Hepatocyte (in vitro differentiated cells): Measurements from ENCODE around the gene STAC3. TPM values are rescaled to one million over a fixed set of nuclear protein-coding genes. Genes with fewer than 3 reads are reported as not detected.
A peak's percentile ranks its signal among the peaks of the same experiment; 100 is the strongest.

Source experiments
- DNase-seq: peaks from one replicate; pipeline ENCODE4 v3.0.0-alpha.2; 2016; ENCODE audit warnings: low spot score
- H2AFZ ChIP-seq: fragments of 200-600 bp; sonication (generic); 2 replicates; pipeline ENCODE4 v1.6.0; 2016; ENCODE audit warnings: antibody characterized with exemption, mild to moderate bottlenecking
- H3K27ac ChIP-seq: fragments of 200-600 bp; sonication (generic); 2 replicates; pipeline ENCODE4 v1.5.1; 2016; ENCODE audit warnings: mild to moderate bottlenecking
- H3K27me3 ChIP-seq: fragments of 200-600 bp; sonication (generic); 2 replicates; pipeline ENCODE4 v1.6.1; 2016
- H3K36me3 ChIP-seq: fragments of 200-600 bp; sonication (generic); replicated peaks from 2 replicates; pipeline ENCODE4 v1.5.1; 2016; ENCODE audit warnings: low read depth; ENCODE audit not compliant: insufficient read depth
- H3K4me1 ChIP-seq: fragments of 200-600 bp; sonication (generic); 2 replicates; pipeline ENCODE4 v1.5.1; 2016; ENCODE audit warnings: mild to moderate bottlenecking, moderate library complexity; ENCODE audit not compliant: insufficient read depth
- H3K4me2 ChIP-seq: fragments of 200-600 bp; sonication (generic); 2 replicates; pipeline ENCODE4 v1.6.0; 2016
- H3K4me3 ChIP-seq: fragments of 200-600 bp; sonication (generic); 2 replicates; pipeline ENCODE4 v1.5.1; 2016; ENCODE audit warnings: mild to moderate bottlenecking
- H3K79me2 ChIP-seq: fragments of 200-600 bp; sonication (generic); 2 replicates; pipeline ENCODE4 v1.6.0; 2017; ENCODE audit warnings: mild to moderate bottlenecking
- H3K9me2 ChIP-seq: fragments of 200-600 bp; sonication (generic); replicated peaks from 2 replicates; pipeline ENCODE4 v1.6.0; 2017; ENCODE audit warnings: mild to moderate bottlenecking; ENCODE audit not compliant: insufficient read depth
- H3K9me3 ChIP-seq: fragments of 200-600 bp; sonication (generic); 2 replicates; pipeline ENCODE4 v1.5.1; 2016; ENCODE audit warnings: low read depth, mild to moderate bottlenecking
- H4K20me1 ChIP-seq: fragments of 200-600 bp; sonication (generic); 2 replicates; pipeline ENCODE4 v1.6.0; 2016; ENCODE audit warnings: mild to moderate bottlenecking; ENCODE audit not compliant: insufficient read depth, poor library complexity, severe bottlenecking
- EZH2 ChIP-seq: fragments of 200-600 bp; sonication (generic); IDR thresholded peaks from 2 replicates; pipeline ENCODE4 v1.6.1; 2016; ENCODE audit warnings: antibody characterized with exemption, mild to moderate bottlenecking, borderline replicate concordance
- EZH2phosphoT487 ChIP-seq: fragments of 200-600 bp; sonication (generic); IDR thresholded peaks from one replicate; pipeline ENCODE4 v1.6.1; 2018; ENCODE audit warnings: antibody characterized with exemption, mild to moderate bottlenecking, low read depth, moderate library complexity; ENCODE audit not compliant: unreplicated experiment, severe bottlenecking
- WGBS: methylation state at CpG from one replicate; pipeline ENCODE4 v1.1.6; 2016; ENCODE audit warnings: low lambda C conversion rate; ENCODE audit errors: missing lambda C conversion rate; 5-methylcytosine and 5-hydroxymethylcytosine counted together
- polyA plus RNA-seq: library from polyadenylated mRNA; unstranded; fragments of >200 nt; fragmentation: Nextera tagmentation; extraction: Ambion mirVana; gene quantifications from 2 replicates; pipeline ENCODE4 v1.2.1, GENCODE V29; 2016
- total RNA-seq: library from RNA; depleted of rRNA; stranded (reverse); fragments of >200 nt; gene quantifications from 2 replicates; pipeline ENCODE4 v1.2.3, GENCODE V29; 2014
- TF ChIP-seq, protein P1 (sequence below): fragments of 200-600 bp; sonication (generic); IDR thresholded peaks from 2 replicates; pipeline ENCODE4 v1.5.1; 2016; ENCODE audit warnings: antibody characterized with exemption, mild to moderate bottlenecking; ENCODE audit not compliant: poor library complexity

The STAC3 gene
- total and polyA plus RNA-seq, 2 experiments from 2014 or later = 0.23 to 0.83 TPM

- Histone ChIP-seq H3K27me3 (peaks cover 38% of the 10 kb centered on the region), H3K9me2 (no peaks in the 10 kb centered on the region), H4K20me1 (peaks cover 5% of the 10 kb centered on the region), H3K4me3 (no peak overlapping the region), H3K9me3 (no peaks in the 10 kb centered on the region), H3K36me3 (no peaks in the 10 kb centered on the region), H3K4me1 (peaks cover 44% of the 10 kb centered on the region), H3K79me2 (no peaks in the 10 kb centered on the region), H2AFZ (no peak overlapping the region), H3K27ac (no peak overlapping the region), H3K4me2 (no peak overlapping the region)
- no peak for TF ChIP-seq EZH2phosphoT487
- TF ChIP-seq, protein P1, sequence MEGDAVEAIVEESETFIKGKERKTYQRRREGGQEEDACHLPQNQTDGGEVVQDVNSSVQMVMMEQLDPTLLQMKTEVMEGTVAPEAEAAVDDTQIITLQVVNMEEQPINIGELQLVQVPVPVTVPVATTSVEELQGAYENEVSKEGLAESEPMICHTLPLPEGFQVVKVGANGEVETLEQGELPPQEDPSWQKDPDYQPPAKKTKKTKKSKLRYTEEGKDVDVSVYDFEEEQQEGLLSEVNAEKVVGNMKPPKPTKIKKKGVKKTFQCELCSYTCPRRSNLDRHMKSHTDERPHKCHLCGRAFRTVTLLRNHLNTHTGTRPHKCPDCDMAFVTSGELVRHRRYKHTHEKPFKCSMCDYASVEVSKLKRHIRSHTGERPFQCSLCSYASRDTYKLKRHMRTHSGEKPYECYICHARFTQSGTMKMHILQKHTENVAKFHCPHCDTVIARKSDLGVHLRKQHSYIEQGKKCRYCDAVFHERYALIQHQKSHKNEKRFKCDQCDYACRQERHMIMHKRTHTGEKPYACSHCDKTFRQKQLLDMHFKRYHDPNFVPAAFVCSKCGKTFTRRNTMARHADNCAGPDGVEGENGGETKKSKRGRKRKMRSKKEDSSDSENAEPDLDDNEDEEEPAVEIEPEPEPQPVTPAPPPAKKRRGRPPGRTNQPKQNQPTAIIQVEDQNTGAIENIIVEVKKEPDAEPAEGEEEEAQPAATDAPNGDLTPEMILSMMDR = no peak
- no peak for TF ChIP-seq EZH2
- DNase-seq = no peak
- WGBS = 78% methylated on average over 6 of the region's 6 CpGs
Measured at GRCh38 chr12:57244312-57244696, 6.7 kb downstream of the STAC3 start.

DNA sequence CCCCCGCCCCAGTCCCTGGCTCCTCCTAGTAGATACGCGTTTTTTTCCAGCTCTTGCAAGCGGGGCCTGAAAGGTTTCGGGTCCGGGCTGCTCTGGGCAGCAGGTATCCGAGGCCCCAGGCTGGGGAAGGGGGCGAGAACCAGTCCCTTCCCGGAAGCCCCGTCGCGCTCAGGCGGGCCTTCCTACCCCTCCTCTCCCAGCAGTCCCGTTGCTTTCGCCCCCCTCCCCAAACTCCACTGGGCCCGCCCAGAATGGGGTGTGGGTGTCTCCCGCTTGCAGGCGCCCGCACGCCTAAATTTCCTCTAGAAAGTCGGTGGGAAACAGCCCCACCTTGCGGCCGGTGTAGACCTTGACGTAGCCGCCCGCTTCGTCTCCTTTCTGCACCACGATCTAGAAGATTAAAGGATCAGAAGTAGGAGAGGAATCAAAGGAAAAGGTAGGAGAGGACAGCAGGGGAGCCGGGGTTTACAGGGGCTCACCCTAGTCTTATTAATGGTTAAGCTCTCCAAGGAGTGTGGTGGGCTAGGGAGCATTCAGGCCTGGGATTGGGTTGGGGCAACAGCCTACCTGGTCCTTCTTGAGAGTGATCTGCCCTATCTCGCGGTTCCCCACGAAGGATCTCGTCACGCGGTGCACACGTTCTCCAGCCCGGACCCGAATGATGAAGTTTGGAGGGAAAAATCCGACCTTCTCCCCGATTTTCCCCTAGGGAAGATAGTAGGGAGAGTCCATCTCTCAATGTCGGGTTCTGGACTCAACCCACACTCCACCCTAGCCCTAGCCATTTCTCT, 7.3 kb downstream of the STAC3 start:
- no peak overlapping the region for H3K27ac ChIP-seq
- H3K36me3 ChIP-seq = no peaks in the 10 kb centered on the region
- H4K20me1 ChIP-seq = peaks cover 5% of the 10 kb centered on the region
- no peaks in the 10 kb centered on the region for H3K9me2 ChIP-seq
- peak overlapping the region; percentile 100 for H3K4me2 ChIP-seq
- peak overlapping the region; percentile 71 for H3K4me3 ChIP-seq
- H3K4me1 ChIP-seq = peaks cover 48% of the 10 kb centered on the region
- no peaks in the 10 kb centered on the region for H3K79me2 ChIP-seq
- H3K27me3 ChIP-seq = peaks cover 42% of the 10 kb centered on the region
- 21% methylated on average over 39 of the region's 41 CpGs for WGBS
- no peaks in the 10 kb centered on the region for H3K9me3 ChIP-seq
- no peak for TF ChIP-seq EZH2phosphoT487
- TF ChIP-seq, protein P1 = peak; percentile 93
- peak; percentile 88 for DNase-seq
- peak overlapping the region; percentile 44 for H2AFZ ChIP-seq

GRCh38 chr12:57242691-57243454, 8.1 kb downstream of the STAC3 start:
- Histone ChIP-seq H3K27me3 (peaks cover 50% of the 10 kb centered on the region), H3K79me2 (no peaks in the 10 kb centered on the region), H3K4me3 (peak overlapping the region; percentile 71), H2AFZ (peak overlapping the region; percentile 44), H3K4me1 (peaks cover 56% of the 10 kb centered on the region), H3K9me3 (no peaks in the 10 kb centered on the region), H3K36me3 (no peaks in the 10 kb centered on the region), H4K20me1 (peaks cover 5% of the 10 kb centered on the region), H3K4me2 (peak overlapping the region; percentile 100), H3K9me2 (no peaks in the 10 kb centered on the region), H3K27ac (no peak overlapping the region)
- TF ChIP-seq EZH2phosphoT487 (no peak), EZH2 (peak; percentile 67)
- TF ChIP-seq, protein P1 = peak; percentile 82
- DNase-seq = peak; percentile 82
- 2% methylated on average over 36 of the region's 45 CpGs for WGBS
